Measurements from ENCODE around the gene SLC35G4.
"Not testable (repeated sequence)": the region's sequence is repeated elsewhere in the genome, so short reads cannot be mapped to it uniquely, and the experiment has no call there.

SLC35G4 gene

GRCh38 chr18:11609488-11609887 lies at the start of gene SLC35G4:
Gene SLC35G4, plus strand, starts transcription at chr18:11609596. Its CDS starts 0 bp downstream, at chr18:11609596.
- not testable (repeated sequence) for H3K4me3 ChIP-seq (ENCODE audit: low read depth, low read length); DNase-seq (ENCODE audit: low read depth)

- TF ChIP-seq CTCF (IDR thresholded peaks at IDR 0.05; ENCODE audit: insufficient read depth, low read depth, low read length, missing control alignments) = no peak
- H3K4me3 ChIP-seq (ENCODE audit: low read depth, low read length) = no peak overlapping the region
- no peak for DNase-seq (ENCODE audit: low read depth)
Observed at GRCh38 chr18:11561293-11561692, 48.1 kb upstream of the SLC35G4 start.

GRCh38 chr18:11565716-11566115 lies 43.7 kb upstream of the SLC35G4 start:
- H3K4me3 ChIP-seq (ENCODE audit: low read depth, low read length) = no peak overlapping the region
- no peak for DNase-seq (ENCODE audit: low read depth)
- no peak for TF ChIP-seq CTCF (IDR thresholded peaks at IDR 0.05; ENCODE audit: insufficient read depth, low read depth, low read length, missing control alignments)

- H3K4me3 ChIP-seq (ENCODE audit: low read depth, low read length) = no peak overlapping the region
Observed at GRCh38 chr18:11566236-11566965, 43.0 kb upstream of the SLC35G4 start.

GRCh38 chr18:11567396-11567795 lies 42.0 kb upstream of the SLC35G4 start:
- TF ChIP-seq CTCF (IDR thresholded peaks at IDR 0.05; ENCODE audit: insufficient read depth, low read depth, low read length, missing control alignments) = no peak
- no peak for DNase-seq (ENCODE audit: low read depth)
- no peak overlapping the region for H3K4me3 ChIP-seq (ENCODE audit: low read depth, low read length)

More at GRCh38 chr18:11566236-11566965, 43.0 kb upstream of the SLC35G4 start:
- no peak for TF ChIP-seq CTCF (IDR thresholded peaks at IDR 0.05; ENCODE audit: insufficient read depth, low read depth, low read length, missing control alignments)
- DNase-seq (ENCODE audit: low read depth) = no peak

- no peak overlapping the region for H3K4me3 ChIP-seq (ENCODE audit: low read depth, low read length)
Observed at GRCh38 chr18:11570073-11570588, 39.3 kb upstream of the SLC35G4 start.

More at GRCh38 chr18:11570073-11570588, 39.3 kb upstream of the SLC35G4 start:
- no peak for TF ChIP-seq CTCF (IDR thresholded peaks at IDR 0.05; ENCODE audit: insufficient read depth, low read depth, low read length, missing control alignments)
- DNase-seq (ENCODE audit: low read depth) = no peak

Measured in GM12865 (cell line).